Muscle layer of colon (tissue), 2 donors: ENCODE data around the gene SARS1.

Experiments used
- H3K27ac ChIP-seq: one replicate; pipeline ENCODE4 v1.7.0; 2013; ENCODE audit warnings: low read depth, mild to moderate bottlenecking, low read length, moderate library complexity
- H3K27me3 ChIP-seq, 2 donors: one replicate each; pipeline ENCODE4 v1.7.0; 2013; ENCODE audit warnings: low read length in 2 of 2, mild to moderate bottlenecking in 2 of 2; ENCODE audit not compliant: insufficient read depth in 2 of 2, control insufficient read depth in 1 of 2
- H3K36me3 ChIP-seq: one replicate; pipeline ENCODE4 v1.7.0; 2013; ENCODE audit warnings: mild to moderate bottlenecking, low read length; ENCODE audit not compliant: insufficient read depth
- H3K4me1 ChIP-seq: one replicate; pipeline ENCODE4 v1.7.0; 2013; ENCODE audit warnings: mild to moderate bottlenecking, low read length; ENCODE audit not compliant: insufficient read depth
- H3K4me3 ChIP-seq, 2 donors: one replicate each; pipeline ENCODE4 v1.7.0; 2013; ENCODE audit warnings: low read length in 2 of 2, low read depth in 1 of 2, mild to moderate bottlenecking in 1 of 2, moderate library complexity in 1 of 2
- H3K9ac ChIP-seq: one replicate; pipeline ENCODE4 v1.7.0; 2013; ENCODE audit warnings: low read length
- H3K9me3 ChIP-seq: one replicate; pipeline ENCODE4 v1.7.0; 2013; ENCODE audit warnings: mild to moderate bottlenecking, low read length
- donor health status: abdominal sarcoma.
- donor health status: Adenocarcinoma of cecum.

The SARS1 gene

GRCh38 chr1:109184687-109185086 lies 29.0 kb upstream of the SARS1 start:
- Histone ChIP-seq H3K4me3 (no peak overlapping the region), H3K36me3 (no peaks in the 10 kb centered on the region), H3K9ac (no peak overlapping the region), H3K27ac (no peak overlapping the region), H3K4me1 (peaks cover 17% of the 10 kb centered on the region), H3K9me3 (no peaks in the 10 kb centered on the region), H3K27me3 (no peaks in the 10 kb centered on the region)

- H3K9me3 ChIP-seq: no peaks in the 10 kb centered on the region
- no peaks in the 10 kb centered on the region for H3K27me3 ChIP-seq
- H3K9ac ChIP-seq: no peak overlapping the region
- H3K4me3 ChIP-seq: no peak overlapping the region
- H3K36me3 ChIP-seq: no peaks in the 10 kb centered on the region
- no peak overlapping the region for H3K27ac ChIP-seq
- H3K4me1 ChIP-seq: peaks cover 17% of the 10 kb centered on the region
These were observed 28.4 kb upstream of the SARS1 start for GRCh38 chr1:109185357-109185756.

GRCh38 chr1:109185990-109186732 lies 27.6 kb upstream of the SARS1 start:
- H3K4me1 ChIP-seq: peaks cover 17% of the 10 kb centered on the region
- peak overlapping the region; percentile 22 for H3K27ac ChIP-seq
- H3K4me3 ChIP-seq: no peak overlapping the region
- no peaks in the 10 kb centered on the region for H3K27me3 ChIP-seq
- no peaks in the 10 kb centered on the region for H3K36me3 ChIP-seq
- H3K9ac ChIP-seq: no peak overlapping the region
- no peaks in the 10 kb centered on the region for H3K9me3 ChIP-seq

GRCh38 chr1:109186733-109187086 lies 27.0 kb upstream of the SARS1 start:
- H3K27me3 ChIP-seq: no peaks in the 10 kb centered on the region
- H3K9me3 ChIP-seq: no peaks in the 10 kb centered on the region
- peaks cover 17% of the 10 kb centered on the region for H3K4me1 ChIP-seq
- H3K4me3 ChIP-seq: no peak overlapping the region
- no peaks in the 10 kb centered on the region for H3K36me3 ChIP-seq
- no peak overlapping the region for H3K9ac ChIP-seq
- H3K27ac ChIP-seq: no peak overlapping the region

GRCh38 chr1:109187127-109187526 lies 26.6 kb upstream of the SARS1 start:
- no peaks in the 10 kb centered on the region for H3K36me3 ChIP-seq
- no peaks in the 10 kb centered on the region for H3K27me3 ChIP-seq
- no peaks in the 10 kb centered on the region for H3K9me3 ChIP-seq
- no peak overlapping the region for H3K4me3 ChIP-seq
- no peak overlapping the region for H3K9ac ChIP-seq
- H3K27ac ChIP-seq: no peak overlapping the region
- H3K4me1 ChIP-seq: peaks cover 17% of the 10 kb centered on the region

GRCh38 chr1:109188200-109188599 lies 25.5 kb upstream of the SARS1 start:
- peaks cover 17% of the 10 kb centered on the region for H3K4me1 ChIP-seq
- no peak overlapping the region for H3K9ac ChIP-seq
- no peak overlapping the region for H3K4me3 ChIP-seq
- no peaks in the 10 kb centered on the region for H3K9me3 ChIP-seq
- H3K27ac ChIP-seq: no peak overlapping the region
- H3K27me3 ChIP-seq: no peaks in the 10 kb centered on the region
- H3K36me3 ChIP-seq: no peaks in the 10 kb centered on the region

- no peaks in the 10 kb centered on the region for H3K27me3 ChIP-seq
- no peak overlapping the region for H3K27ac ChIP-seq
- no peaks in the 10 kb centered on the region for H3K9me3 ChIP-seq
- no peak overlapping the region for H3K4me3 ChIP-seq
- peaks cover 17% of the 10 kb centered on the region for H3K4me1 ChIP-seq
- H3K36me3 ChIP-seq: no peaks in the 10 kb centered on the region
- no peak overlapping the region for H3K9ac ChIP-seq
These were observed 24.9 kb upstream of the SARS1 start for GRCh38 chr1:109188781-109189180.

GRCh38 chr1:109190189-109190588 lies 23.5 kb upstream of the SARS1 start:
- Histone ChIP-seq H3K27me3 (no peaks in the 10 kb centered on the region), H3K27ac (no peak overlapping the region), H3K9ac (no peak overlapping the region), H3K4me3 (no peak overlapping the region), H3K4me1 (peaks cover 17% of the 10 kb centered on the region), H3K9me3 (no peaks in the 10 kb centered on the region), H3K36me3 (no peaks in the 10 kb centered on the region)

- Histone ChIP-seq H3K36me3 (no peaks in the 10 kb centered on the region), H3K9ac (no peak overlapping the region), H3K4me1 (peaks cover 10% of the 10 kb centered on the region), H3K4me3 (no peak overlapping the region), H3K27me3 (no peaks in the 10 kb centered on the region), H3K9me3 (no peaks in the 10 kb centered on the region), H3K27ac (no peak overlapping the region)
These were observed 22.3 kb upstream of the SARS1 start for GRCh38 chr1:109191377-109191776.

- no peaks in the 10 kb centered on the region for H3K36me3 ChIP-seq
- no peak overlapping the region for H3K9ac ChIP-seq
- no peaks in the 10 kb centered on the region for H3K9me3 ChIP-seq
- no peak overlapping the region for H3K27ac ChIP-seq
- no peaks in the 10 kb centered on the region for H3K27me3 ChIP-seq
- H3K4me1 ChIP-seq: peaks cover 5% of the 10 kb centered on the region
- H3K4me3 ChIP-seq: no peak overlapping the region
These were observed 21.8 kb upstream of the SARS1 start for GRCh38 chr1:109191891-109192290.

- H3K4me3 ChIP-seq: no peak overlapping the region
- H3K9ac ChIP-seq: no peak overlapping the region
- H3K27me3 ChIP-seq: no peaks in the 10 kb centered on the region
- H3K9me3 ChIP-seq: no peaks in the 10 kb centered on the region
- H3K4me1 ChIP-seq: no peaks in the 10 kb centered on the region
- no peaks in the 10 kb centered on the region for H3K36me3 ChIP-seq
- no peak overlapping the region for H3K27ac ChIP-seq
These were observed 21.3 kb upstream of the SARS1 start for GRCh38 chr1:109192433-109192832.
